H1 (cell line): Measurements from ENCODE around the gene CAPN7.

ENCODE experiments used
- EP300 ChIP-seq, 2 experiments: IDR thresholded peaks; 1 replicate in 1 of 2; 2 replicates in 1 of 2; pipeline ENCODE4 v1.6.1; 2011 to 2012; ENCODE audit warnings: low read depth in 2 of 2, low read length in 2 of 2, mild to moderate bottlenecking in 2 of 2, borderline replicate concordance in 1 of 2, inconsistent platforms in 1 of 2, moderate library complexity in 1 of 2
- POLR2A ChIP-seq, 2 experiments: IDR thresholded peaks; 1 replicate in 1 of 2; 2 replicates in 1 of 2; pipeline ENCODE4 v1.6.1; 2011; ENCODE audit warnings: low read depth in 2 of 2, low read length in 2 of 2, mild to moderate bottlenecking in 2 of 2; ENCODE audit errors: control extremely low read depth in 1 of 2
- POLR2AphosphoS5 ChIP-seq: IDR thresholded peaks from 2 replicates; pipeline ENCODE4 v1.6.1; 2011; ENCODE audit warnings: low read depth, low read length
- TF ChIP-seq, protein P1 (sequence below), 3 experiments: IDR thresholded peaks; 1 replicate in 2 of 3; 2 replicates in 1 of 3; pipeline versions ENCODE4 v1.5.1 to v1.6.1; 2011; ENCODE audit warnings: low read length in 3 of 3, mild to moderate bottlenecking in 3 of 3, inconsistent platforms in 2 of 3, low read depth in 1 of 3, moderate library complexity in 1 of 3; ENCODE audit not compliant: insufficient read depth in 1 of 3; ENCODE audit errors: control extremely low read depth in 1 of 3

DNA sequence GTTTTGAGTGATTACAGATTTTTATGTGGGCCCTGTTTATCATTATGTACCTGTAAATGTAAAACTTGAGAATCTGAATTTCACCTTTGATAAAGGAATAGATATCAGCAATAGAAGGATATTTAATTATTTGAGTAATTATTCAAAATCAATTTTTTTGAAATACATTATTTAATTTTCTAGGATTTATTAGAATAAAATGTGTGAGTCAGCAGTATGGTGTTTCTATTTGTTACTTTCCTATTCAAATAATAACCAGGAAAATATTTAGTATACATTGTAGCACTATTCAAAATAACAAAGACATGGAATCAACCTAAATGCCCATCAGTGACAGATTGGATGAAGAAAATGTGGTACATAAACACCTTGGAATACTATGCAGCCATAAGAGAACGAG is 22.1 kb downstream of the CAPN7 start:
- no peak for TF ChIP-seq EP300 (IDR thresholded peaks at IDR 0.05; ENCODE audit: borderline replicate concordance in 1 of 2, low read depth in 2 of 2, low read length in 2 of 2)
- no peak for TF ChIP-seq POLR2AphosphoS5
- TF ChIP-seq, protein P1, sequence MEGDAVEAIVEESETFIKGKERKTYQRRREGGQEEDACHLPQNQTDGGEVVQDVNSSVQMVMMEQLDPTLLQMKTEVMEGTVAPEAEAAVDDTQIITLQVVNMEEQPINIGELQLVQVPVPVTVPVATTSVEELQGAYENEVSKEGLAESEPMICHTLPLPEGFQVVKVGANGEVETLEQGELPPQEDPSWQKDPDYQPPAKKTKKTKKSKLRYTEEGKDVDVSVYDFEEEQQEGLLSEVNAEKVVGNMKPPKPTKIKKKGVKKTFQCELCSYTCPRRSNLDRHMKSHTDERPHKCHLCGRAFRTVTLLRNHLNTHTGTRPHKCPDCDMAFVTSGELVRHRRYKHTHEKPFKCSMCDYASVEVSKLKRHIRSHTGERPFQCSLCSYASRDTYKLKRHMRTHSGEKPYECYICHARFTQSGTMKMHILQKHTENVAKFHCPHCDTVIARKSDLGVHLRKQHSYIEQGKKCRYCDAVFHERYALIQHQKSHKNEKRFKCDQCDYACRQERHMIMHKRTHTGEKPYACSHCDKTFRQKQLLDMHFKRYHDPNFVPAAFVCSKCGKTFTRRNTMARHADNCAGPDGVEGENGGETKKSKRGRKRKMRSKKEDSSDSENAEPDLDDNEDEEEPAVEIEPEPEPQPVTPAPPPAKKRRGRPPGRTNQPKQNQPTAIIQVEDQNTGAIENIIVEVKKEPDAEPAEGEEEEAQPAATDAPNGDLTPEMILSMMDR (IDR thresholded peaks at IDR 0.05; ENCODE audit: control extremely low read depth in 1 of 3, insufficient read depth in 1 of 3, low read depth in 1 of 3, low read length in 3 of 3) = no peak
- TF ChIP-seq POLR2A (IDR thresholded peaks at IDR 0.05; ENCODE audit: control extremely low read depth in 1 of 2, low read depth in 2 of 2, low read length in 2 of 2) = no peak
